Activated T-cell treated with anti-CD3 and anti-CD28 coated beads, Interleukin-2, amount 50 U/mL, for 24 hours (primary cell): Measurements from ENCODE around the gene ARHGAP42.

ENCODE experiments used
- DNase-seq: peaks from one replicate; pipeline ENCODE4 v3.0.0-alpha.2; 2020
- H3K27ac Mint-ChIP-seq: 2 replicates; pipeline ENCODE4 v1.8.0; 2020; ENCODE audit warnings: mild to moderate bottlenecking, mixed read lengths
- H3K27me3 Mint-ChIP-seq: 2 replicates; pipeline ENCODE4 v1.8.0; 2020; ENCODE audit warnings: mixed read lengths
- H3K36me3 Mint-ChIP-seq: 2 replicates; pipeline ENCODE4 v1.8.0; 2020; ENCODE audit warnings: low read depth, mixed read lengths
- H3K4me1 Mint-ChIP-seq: 2 replicates; pipeline ENCODE4 v1.8.0; 2020; ENCODE audit warnings: low read depth, mixed read lengths
- H3K4me3 Mint-ChIP-seq: 2 replicates; pipeline ENCODE4 v1.8.0; 2020; ENCODE audit warnings: mild to moderate bottlenecking, moderate library complexity, mixed read lengths
- H3K9me3 Mint-ChIP-seq: 2 replicates; pipeline ENCODE4 v1.8.0; 2020; ENCODE audit warnings: mixed read lengths

The ARHGAP42 gene

DNA sequence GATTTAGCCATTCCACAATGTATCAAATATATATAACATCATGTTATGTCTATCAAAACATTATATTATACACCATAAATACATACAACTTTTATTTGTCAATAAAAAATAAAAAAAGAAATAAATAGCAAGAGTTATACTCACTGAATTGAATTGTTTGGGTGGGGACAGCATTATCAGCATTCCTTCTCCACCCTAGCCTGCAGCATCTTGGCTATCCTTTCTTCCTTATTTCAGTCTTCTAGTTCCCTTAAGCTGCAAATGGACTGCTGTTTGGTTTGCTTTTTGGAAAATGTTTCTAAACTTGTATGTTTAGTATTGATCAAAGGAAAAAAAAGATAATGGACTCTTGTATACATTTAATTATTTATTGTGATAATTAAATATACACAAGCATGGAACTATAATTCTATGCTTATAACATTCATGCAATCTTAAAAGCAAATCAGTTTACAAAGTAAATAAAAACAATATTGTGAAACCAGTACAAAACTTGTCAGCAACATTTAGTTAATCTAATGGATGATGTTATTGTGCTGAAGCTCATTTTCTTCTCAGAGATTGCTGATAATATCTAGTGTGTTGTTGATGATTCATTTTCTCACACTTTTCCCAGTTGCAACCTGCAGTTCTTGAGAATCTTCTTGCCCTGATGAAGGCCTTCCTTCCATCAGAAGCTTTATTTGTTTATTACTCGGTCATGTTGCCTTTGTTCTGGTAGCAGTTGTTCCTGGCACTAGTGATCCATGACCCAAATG lies 5.0 kb downstream of the ARHGAP42 start:
- Mint-ChIP-seq H3K4me1 (peaks cover 8% of the 10 kb centered on the region), H3K4me3 (no peak overlapping the region), H3K36me3 (no peaks in the 10 kb centered on the region), H3K9me3 (no peaks in the 10 kb centered on the region), H3K27me3 (peaks cover 24% of the 10 kb centered on the region), H3K27ac (no peak overlapping the region)
- no peak for DNase-seq

DNA sequence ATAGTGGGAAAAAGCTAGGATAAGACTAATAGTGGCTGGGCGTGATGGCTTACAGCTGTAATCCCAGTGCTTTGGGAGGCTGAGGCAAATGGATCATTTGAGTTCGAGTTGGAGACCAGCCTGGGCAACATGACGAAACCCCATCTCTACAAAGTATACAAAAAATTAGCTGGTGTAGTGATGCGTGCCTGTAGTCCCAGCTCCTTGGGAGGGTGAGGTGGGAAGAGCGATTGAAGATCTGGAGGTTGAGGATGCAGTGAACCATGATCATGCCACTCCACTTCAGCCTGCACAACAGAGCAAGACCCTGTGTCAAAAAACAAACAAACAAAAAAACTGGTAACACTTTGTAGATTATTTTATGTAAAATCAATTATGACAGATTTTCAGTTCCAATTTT lies 8.8 kb downstream of the ARHGAP42 start:
- Mint-ChIP-seq H3K27me3 (peaks cover under 1% of the 10 kb centered on the region), H3K4me1 (no peaks in the 10 kb centered on the region)

DNA sequence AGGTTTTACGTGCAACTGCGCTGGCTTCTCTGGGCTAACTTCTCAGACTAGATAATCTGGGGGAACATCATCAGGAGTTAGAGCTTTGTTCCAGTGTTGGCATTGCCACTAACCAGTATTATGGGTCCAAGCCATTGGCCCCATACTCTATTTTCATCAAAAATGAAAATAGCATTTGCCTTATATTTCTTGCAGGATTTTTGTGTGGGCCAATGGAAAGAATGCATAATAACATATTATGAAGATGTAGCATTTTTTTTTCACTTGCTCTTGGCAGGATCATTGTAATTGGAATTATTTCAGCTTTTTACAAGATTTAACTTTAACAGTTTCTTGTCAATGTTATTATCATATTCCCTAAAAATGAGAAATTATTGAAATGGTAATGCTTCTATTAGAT lies 16.1 kb downstream of the ARHGAP42 start:
- no peaks in the 10 kb centered on the region for H3K9me3 Mint-ChIP-seq
- no peaks in the 10 kb centered on the region for H3K4me1 Mint-ChIP-seq
- no peak overlapping the region for H3K4me3 Mint-ChIP-seq
- DNase-seq: no peak
- no peaks in the 10 kb centered on the region for H3K27me3 Mint-ChIP-seq
- no peaks in the 10 kb centered on the region for H3K36me3 Mint-ChIP-seq
- no peak overlapping the region for H3K27ac Mint-ChIP-seq

More for the DNA sequence above, 8.8 kb downstream of the ARHGAP42 start:
- DNase-seq: no peak
- Mint-ChIP-seq H3K9me3 (no peaks in the 10 kb centered on the region), H3K27ac (no peak overlapping the region), H3K4me3 (no peak overlapping the region), H3K36me3 (no peaks in the 10 kb centered on the region)

DNA sequence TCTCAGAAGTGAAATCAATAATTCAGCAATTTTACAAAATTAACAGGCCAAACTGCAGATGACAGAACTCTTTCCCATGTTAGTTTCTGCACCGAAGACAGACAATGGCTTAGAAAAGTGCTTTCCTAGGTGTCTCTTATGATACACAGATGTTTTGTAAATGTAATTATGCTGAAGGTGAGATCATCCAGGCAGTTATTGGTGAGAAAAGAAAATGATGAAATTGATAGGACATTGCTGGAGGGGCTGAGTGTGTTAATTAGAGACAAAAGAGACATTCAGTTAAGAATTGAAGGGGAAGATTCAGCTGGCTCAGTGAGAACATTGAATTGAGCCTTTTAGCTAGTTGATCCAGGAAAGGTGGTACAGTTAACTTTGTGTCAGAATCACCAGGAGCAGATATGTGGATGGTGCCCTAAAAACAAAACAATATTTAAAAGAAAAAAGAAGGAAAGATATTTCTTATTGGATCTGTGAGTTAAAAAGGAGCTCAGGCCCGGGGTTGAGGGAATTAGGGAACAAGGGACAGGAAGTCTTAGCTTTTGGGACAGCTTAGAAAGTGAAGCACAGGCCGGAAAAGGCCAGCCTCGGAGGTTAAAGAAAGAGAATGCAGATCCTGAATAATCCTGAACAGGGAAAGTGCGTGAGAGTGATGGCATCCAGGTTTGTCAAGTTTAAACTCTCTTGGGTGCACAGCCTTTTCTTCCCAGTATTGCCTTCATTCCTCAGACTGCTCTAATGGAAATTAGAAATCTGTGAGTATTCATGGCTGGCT lies 16.9 kb downstream of the ARHGAP42 start:
- no peaks in the 10 kb centered on the region for H3K4me1 Mint-ChIP-seq

DNA sequence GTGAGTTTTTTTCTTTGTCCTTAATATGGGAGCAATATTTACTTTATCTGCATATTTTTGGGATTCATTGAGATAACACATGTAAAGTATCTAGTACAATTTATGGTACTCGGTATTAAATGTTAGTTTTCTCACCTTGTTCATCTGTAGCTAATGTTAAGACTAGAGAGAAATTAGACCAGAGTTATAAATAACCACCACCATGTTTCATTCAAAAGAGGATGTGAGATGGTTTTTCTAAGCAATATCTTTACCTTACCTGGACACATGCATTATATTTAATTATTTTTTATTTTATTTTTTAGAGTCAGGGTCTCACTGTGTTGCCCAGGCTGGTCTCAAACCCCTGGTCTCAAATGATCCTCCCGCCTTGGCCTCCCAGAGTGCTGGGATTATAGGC lies 18.4 kb downstream of the ARHGAP42 start:
- Mint-ChIP-seq H3K4me3 (no peak overlapping the region), H3K9me3 (no peaks in the 10 kb centered on the region), H3K36me3 (no peaks in the 10 kb centered on the region), H3K4me1 (no peaks in the 10 kb centered on the region), H3K27ac (no peak overlapping the region), H3K27me3 (no peaks in the 10 kb centered on the region)
- DNase-seq: no peak

More for the DNA sequence above, 16.9 kb downstream of the ARHGAP42 start:
- no peak overlapping the region for H3K27ac Mint-ChIP-seq
- H3K9me3 Mint-ChIP-seq: no peaks in the 10 kb centered on the region
- H3K36me3 Mint-ChIP-seq: no peaks in the 10 kb centered on the region
- DNase-seq: no peak
- H3K27me3 Mint-ChIP-seq: no peaks in the 10 kb centered on the region
- H3K4me3 Mint-ChIP-seq: no peak overlapping the region

DNA sequence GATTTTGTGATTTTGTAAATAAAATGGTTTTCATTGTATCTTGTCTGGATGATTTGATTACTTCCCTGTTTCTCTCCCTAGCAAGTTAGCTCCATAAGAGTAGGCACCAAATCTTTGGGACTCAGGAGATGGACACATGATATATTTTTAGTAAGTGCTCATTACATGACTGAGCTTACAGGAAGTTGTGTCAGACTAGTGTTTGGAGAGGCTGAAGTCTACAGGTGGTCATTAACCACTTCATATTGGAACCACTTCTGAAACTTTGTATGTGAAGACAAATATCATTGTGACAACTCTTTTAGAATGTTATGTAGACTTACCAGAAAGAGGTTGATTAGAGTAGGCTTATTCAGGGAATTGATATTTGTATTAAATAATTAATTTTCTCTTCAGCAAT lies 19.1 kb downstream of the ARHGAP42 start:
- Mint-ChIP-seq H3K27ac (no peak overlapping the region), H3K27me3 (no peaks in the 10 kb centered on the region)
- DNase-seq: no peak

DNA sequence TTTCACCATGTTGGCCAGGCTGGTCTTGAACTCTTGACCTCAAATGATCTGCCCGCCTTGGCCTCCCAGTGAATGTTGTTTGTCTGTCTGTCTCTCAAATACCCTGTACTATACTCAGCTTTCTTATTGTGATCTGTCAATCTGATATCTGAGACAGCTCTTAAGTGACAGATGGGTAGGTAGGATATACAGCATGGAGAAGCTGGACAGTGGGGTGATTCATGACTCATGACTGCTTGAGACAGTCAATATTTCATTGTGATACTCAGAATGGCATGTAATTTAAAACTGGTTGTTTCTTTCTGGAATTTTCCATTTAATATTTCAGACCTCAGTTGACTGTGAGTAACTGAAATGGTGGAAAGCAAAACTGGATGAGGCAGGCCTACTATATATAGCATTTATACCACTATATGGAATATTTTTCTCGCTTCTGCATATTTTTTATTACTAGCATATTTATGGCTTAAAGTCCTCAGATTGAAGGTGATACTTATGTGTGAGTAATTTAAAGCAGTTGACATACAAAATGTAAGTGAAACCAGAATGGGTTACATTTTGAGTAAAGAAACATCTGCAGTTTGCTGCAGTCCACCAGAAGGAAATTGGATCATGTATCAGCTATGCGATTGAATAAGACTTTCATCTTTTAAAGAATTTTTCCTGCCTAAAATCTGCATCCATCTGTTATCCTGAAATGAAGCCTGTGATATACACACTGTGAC lies 22.3 kb downstream of the ARHGAP42 start:
- Mint-ChIP-seq H3K9me3 (peaks cover 3% of the 10 kb centered on the region), H3K36me3 (no peaks in the 10 kb centered on the region), H3K27me3 (no peaks in the 10 kb centered on the region), H3K4me3 (no peak overlapping the region), H3K27ac (no peak overlapping the region), H3K4me1 (no peaks in the 10 kb centered on the region)
- no peak for DNase-seq

More for the DNA sequence above, 19.1 kb downstream of the ARHGAP42 start:
- no peak overlapping the region for H3K4me3 Mint-ChIP-seq
- peaks cover 3% of the 10 kb centered on the region for H3K9me3 Mint-ChIP-seq
- H3K4me1 Mint-ChIP-seq: no peaks in the 10 kb centered on the region
- H3K36me3 Mint-ChIP-seq: no peaks in the 10 kb centered on the region

DNA sequence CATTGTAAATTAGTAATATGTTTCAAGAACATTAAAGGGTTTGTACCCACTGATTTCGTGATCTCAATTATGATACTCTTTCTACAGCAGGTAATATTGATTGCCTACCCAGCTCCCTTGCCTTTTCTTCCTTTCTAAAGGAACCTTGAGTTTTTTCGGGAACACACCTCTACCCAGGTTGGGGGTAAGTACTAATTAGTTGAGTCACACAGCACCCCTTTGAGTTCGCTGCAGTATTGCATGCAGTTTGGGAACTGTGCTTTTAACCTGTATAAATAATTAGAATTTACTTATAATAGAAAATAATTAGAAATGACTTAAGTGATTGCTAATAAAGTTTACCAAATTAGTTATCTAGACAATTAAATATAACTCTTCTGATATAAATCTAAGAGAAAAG lies 24.9 kb downstream of the ARHGAP42 start:
- Mint-ChIP-seq H3K36me3 (no peaks in the 10 kb centered on the region), H3K9me3 (peaks cover 4% of the 10 kb centered on the region), H3K27ac (no peak overlapping the region), H3K27me3 (no peaks in the 10 kb centered on the region), H3K4me1 (no peaks in the 10 kb centered on the region), H3K4me3 (no peak overlapping the region)
- DNase-seq: no peak

DNA sequence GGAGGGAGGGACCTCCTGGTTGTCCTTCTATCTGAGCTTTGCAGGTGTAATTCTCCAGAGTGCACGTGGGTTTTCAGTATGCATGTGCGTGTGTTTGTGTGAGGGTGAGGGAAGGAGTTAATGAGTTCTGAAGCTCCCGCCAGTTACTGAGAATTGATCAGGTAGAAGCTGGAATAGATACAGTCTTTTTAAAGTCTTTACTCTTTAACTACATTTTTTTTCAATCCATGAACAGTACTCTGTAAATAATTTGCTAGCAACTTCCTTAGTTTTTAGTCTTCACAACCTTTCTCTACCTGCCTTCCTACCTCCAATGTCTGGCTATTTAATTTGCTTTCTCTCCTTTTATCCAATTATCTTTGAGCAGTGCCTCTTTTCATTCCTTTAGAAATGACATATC lies 25.5 kb downstream of the ARHGAP42 start:
- no peak for DNase-seq
- H3K36me3 Mint-ChIP-seq: no peaks in the 10 kb centered on the region
- H3K27ac Mint-ChIP-seq: no peak overlapping the region
- H3K4me1 Mint-ChIP-seq: no peaks in the 10 kb centered on the region
- peaks cover 4% of the 10 kb centered on the region for H3K9me3 Mint-ChIP-seq
- H3K4me3 Mint-ChIP-seq: no peak overlapping the region
- no peaks in the 10 kb centered on the region for H3K27me3 Mint-ChIP-seq

DNA sequence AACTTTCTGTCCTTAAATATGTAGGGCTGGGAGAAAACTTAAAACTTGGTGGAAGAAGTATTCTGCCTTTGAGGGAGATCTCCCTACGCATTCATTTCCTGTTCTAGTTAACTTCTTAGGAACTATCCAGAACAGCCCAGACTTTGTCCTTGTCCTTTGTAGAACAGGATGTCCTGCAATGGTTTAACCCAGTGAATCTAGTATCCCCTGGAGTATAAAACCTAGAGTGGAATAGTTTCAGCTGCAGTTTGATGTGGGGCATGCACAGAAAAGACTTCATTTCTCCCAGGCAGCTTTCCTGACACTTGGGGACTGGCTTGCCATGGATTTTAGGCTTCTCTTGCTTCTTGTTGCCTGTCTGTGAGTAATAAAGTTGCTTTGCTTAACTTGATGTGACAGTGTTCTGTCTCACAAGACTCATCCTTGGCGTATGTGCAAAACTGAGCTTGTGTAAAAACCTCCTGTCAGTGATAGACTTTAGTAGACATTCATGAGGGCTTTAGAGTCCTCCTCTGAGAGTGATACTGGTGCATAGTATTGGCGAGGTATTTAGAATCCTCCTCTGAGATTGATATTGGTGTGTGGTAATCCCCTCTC lies 28.2 kb downstream of the ARHGAP42 start:
- no peaks in the 10 kb centered on the region for H3K4me1 Mint-ChIP-seq
- H3K4me3 Mint-ChIP-seq: no peak overlapping the region
- H3K9me3 Mint-ChIP-seq: peaks cover 4% of the 10 kb centered on the region
- no peaks in the 10 kb centered on the region for H3K27me3 Mint-ChIP-seq
- H3K36me3 Mint-ChIP-seq: no peaks in the 10 kb centered on the region
- no peak for DNase-seq
- no peak overlapping the region for H3K27ac Mint-ChIP-seq

DNA sequence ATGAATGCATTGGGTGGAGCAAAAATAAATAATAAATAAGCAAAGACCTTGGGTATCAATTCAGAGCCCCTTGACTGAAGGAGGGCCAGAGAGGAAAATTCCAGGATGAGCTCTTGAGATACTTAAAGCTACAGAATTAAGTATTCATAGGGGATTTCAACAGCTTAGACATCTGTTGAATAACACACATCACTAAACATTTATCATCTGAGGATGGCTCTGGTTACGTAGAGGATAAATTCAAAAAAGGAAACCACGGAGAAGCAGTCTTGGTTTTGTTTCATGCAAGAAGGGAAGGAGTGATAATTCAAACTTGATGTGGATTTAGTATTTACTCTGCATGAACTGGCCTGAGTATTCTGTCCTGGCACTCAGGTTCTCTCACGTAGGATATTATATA lies 29.8 kb downstream of the ARHGAP42 start:
- peaks cover 2% of the 10 kb centered on the region for H3K9me3 Mint-ChIP-seq
- DNase-seq: no peak
- no peaks in the 10 kb centered on the region for H3K27me3 Mint-ChIP-seq
- H3K4me1 Mint-ChIP-seq: no peaks in the 10 kb centered on the region
- no peak overlapping the region for H3K27ac Mint-ChIP-seq
- no peaks in the 10 kb centered on the region for H3K36me3 Mint-ChIP-seq
- H3K4me3 Mint-ChIP-seq: no peak overlapping the region

DNA sequence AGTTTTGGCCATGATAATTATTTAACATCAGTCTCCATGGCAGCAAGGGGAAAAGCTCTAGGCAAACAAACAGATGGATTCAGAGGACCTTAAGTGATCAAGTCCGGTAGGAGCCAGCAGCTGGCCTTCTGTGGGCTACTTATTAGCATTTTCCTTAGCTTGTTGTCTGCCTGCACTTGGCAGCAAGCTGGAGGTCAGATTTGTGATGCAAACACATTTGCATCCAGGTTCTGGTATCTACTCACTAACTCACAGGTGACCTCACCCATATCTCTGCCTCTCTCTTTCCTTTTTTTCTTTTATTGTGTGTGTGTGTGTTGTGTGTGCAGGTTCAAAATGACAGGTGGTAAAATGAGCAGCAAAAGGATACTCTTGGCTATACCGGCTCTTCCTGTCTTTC lies 32.3 kb downstream of the ARHGAP42 start:
- Mint-ChIP-seq H3K36me3 (no peaks in the 10 kb centered on the region), H3K27ac (no peak overlapping the region), H3K9me3 (peaks cover 2% of the 10 kb centered on the region), H3K4me1 (no peaks in the 10 kb centered on the region), H3K27me3 (no peaks in the 10 kb centered on the region), H3K4me3 (no peak overlapping the region)
- no peak for DNase-seq

DNA sequence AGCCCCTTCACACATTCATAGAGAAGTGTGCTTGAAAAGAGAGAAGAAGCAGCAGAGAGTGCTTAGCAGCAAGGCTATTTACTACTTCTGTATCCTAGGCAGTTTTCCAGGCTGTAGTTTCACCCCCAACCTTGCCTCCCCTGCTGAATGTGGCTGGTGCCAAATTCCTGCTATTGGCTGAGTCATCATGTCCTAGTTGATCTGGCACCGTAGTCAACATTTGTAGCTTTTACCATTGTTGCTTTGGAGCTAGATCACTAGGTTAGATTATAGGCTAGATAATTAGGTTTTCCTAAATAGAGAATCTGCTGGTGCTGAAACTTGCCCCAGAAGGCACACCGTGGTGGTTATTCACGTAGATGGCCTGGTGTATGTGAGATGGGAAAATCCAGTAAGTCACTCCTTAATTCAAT lies 32.7 kb downstream of the ARHGAP42 start:
- no peak for DNase-seq
- H3K36me3 Mint-ChIP-seq: no peaks in the 10 kb centered on the region
- peaks cover 2% of the 10 kb centered on the region for H3K9me3 Mint-ChIP-seq
- no peak overlapping the region for H3K27ac Mint-ChIP-seq
- H3K4me3 Mint-ChIP-seq: no peak overlapping the region
- H3K4me1 Mint-ChIP-seq: no peaks in the 10 kb centered on the region
- no peaks in the 10 kb centered on the region for H3K27me3 Mint-ChIP-seq

DNA sequence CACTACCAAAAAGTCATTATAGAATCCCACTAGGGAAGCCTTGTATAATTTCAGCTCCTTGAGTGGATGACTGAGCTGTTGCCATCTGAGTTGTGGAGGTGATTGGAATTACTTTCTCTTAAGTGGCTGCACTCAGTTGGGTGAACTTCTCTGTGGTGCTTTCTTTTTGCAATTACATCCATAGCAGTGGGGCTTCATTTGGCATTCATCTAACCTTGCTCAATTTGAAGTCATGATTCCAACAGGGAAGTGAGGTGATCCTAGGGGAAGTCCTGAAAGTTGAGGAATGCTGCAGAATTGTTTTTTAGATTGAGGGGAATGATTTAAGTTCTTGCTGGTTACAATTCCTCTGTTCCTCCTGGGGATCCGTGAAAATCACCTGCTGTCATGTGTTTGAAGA lies 39.6 kb downstream of the ARHGAP42 start:
- Mint-ChIP-seq H3K4me1 (no peaks in the 10 kb centered on the region), H3K36me3 (no peaks in the 10 kb centered on the region), H3K9me3 (peaks cover 3% of the 10 kb centered on the region), H3K27ac (no peak overlapping the region), H3K27me3 (no peaks in the 10 kb centered on the region), H3K4me3 (no peak overlapping the region)
- no peak for DNase-seq
